Measurements from ENCODE around the gene ZFYVE28.
"Not testable (repeated sequence)": the region's sequence is repeated elsewhere in the genome, so short reads cannot be mapped to it uniquely, and the experiment has no call there.

The ZFYVE28 gene

DNA sequence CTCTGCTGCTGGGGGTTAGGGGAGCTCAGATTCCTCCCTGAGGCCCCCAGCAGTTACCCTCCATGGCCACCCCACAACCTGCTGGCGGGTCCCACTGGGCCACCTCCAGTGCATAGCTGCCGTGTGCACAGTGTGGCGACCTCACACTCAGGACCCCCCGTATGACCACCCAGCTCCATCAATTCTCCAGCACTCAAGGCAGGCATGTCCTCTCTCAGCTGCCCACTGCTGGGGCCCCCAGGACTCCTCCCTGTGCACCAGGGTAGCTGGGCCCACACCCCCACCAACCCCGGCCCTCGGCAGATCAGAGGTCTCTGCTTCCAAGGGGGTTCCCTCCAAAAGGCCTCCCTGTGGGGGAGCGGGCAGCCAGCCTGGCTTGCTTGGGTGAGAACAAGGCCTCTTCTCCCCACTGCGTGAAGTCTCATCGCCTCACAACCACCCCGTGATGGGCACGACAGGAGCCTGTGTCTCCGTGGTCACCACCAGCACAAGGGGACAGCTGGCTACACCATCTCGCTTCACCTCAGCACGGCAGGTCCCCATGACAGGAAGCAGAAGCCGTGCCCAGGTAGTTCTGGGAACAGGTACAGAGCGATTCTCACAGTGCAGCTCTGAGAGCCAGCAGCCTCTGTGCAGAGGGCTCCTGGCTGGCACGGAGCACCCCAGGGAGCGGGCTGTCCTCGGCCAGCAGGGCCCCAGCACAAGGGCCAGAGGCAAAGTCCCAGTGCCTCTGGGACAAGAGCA is 171.9 kb downstream of the ZFYVE28 start:
- DNase-seq, result no peak

DNA sequence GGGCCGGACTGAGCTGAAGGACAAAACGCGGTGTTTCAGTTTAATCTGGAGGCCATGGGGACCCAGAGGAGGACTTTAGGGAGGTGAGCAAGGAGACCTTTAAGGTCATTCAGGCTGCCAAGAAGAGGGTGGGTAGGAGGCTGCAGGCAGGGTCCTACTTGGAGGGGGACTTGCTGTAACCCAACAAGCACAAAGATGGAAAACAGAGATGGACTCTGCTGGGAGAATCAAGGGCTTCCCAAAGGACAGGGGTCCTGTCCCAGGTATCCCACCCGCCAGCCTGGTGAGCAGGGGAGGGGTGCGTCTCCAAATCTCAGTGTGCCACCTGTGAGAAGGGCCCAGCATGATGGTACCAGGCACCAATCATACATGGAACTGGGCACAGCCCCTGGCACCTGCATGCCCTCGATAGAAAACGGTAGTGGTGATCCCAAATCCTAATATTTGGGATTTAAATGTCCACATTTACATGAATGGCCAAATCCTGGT is 172.6 kb downstream of the ZFYVE28 start:
- no peak for DNase-seq

DNA sequence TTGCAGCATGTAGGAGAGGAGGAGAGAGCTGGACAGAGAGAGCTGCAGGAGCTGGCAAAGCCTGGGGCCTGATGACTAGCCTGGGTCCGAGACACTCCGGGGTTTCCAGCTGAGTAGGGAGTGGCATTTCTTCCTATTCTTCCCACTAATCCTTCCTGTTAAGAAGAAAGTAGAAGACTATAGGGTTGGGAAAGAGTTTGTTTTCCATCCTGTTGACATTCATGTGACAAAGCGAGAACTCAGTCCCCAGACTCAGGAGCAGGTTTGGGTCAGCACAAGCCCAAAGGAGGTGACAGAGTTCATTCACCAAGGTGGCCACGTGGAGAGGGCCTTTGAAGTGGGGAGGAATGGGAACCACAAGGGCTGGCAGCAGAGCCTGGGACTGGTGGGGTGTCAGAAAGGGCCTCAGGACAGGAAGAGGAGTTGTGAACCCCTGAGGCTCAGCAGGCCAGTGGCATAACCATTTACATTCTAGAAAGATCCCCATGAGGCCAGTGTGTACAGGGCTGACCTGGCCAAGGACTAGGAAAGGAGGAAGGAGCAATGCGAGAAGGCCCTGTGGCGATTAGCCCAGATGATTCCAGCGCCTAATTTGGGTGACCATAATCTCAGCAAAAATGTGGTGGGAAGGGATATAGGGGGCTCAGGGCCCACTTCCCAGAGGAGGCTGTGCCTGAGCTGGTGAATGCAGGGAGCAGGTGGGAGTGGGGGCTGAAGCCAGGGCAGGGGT is 173.2 kb downstream of the ZFYVE28 start:
- no peak for DNase-seq

DNA sequence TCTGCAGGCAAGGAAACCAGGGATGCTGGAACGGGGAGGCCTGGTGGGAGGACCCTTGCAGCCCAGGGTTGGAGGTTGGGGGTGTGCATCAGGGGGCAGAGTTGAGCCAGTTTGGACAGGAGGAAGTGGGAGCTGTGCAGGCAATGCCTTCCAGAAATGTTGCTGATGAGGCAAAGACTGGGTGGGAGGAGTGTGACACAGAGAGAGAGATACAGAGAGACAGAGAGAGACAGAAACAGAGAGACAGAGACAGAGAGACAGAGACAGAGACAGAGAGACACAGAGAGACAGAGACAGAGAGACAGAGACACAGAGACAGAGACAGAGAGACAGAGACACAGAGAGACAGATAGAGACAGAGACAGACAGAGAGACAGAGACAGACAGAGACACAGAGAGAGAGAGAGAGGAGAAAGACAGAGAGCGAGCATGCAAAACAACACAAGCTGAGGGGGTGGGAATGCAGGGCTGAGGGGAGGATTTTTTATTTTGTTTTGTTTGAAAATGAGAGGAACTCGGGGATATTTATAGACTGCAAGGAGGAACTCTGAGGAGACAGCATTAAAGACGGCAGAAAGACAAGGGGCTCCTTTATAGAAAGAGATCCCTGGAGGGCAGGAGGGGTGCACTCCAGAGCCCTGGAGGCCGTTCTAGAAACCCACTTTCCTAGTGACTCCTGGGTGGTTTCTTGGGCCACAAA is 174.6 kb downstream of the ZFYVE28 start:
- no peak for DNase-seq

DNA sequence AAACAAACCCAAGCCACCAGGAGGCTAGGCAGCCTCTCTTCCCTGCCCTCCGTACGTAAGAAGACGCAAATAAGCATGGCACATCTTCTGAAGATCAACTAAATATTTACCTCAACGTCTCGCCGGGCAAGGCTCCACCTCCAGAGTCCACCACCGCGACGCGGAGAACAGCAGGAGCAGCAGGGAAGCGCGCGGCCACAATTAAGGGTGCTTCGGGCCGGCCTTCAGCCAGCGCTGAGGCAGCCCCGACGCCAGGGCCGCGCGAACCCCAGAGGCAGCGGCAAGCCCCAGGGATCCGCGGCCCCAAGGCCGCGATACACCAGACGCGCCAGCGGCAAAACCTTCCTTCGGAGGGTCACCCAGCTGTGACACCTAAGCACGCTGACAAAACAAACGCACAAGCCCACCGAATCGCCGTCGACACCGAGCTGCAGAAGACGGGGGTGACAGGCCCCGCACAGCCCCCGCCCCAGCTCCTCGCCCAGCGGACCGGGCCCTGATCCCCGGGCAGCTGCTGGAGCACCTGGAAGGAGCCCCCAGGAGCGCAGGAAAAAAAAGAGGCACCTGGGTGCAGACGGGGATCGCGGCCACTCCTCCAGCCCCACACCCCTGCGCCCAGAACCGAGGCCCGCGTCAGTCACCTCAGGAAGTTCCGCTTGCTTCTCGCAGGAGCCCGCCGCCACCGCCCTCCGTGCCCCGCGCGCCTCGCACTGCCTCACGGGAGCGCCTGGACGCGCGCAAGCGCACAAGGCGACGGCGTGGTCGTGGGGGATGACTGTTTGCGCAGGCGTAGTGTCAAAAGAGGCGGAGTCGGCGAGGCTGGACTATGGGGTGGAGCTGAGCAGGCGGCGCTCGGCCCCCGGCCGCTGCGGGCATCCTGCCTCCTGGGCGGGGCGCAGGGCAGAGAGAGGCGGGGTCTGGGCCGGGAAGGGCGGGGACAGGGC is 176.8 kb downstream of the ZFYVE28 start, which contains the start of the genes HAUS3 and POLN:
Gene HAUS3, minus strand, starts transcription at position 712 of the 944 bp plus-strand sequence. CDS start 1,175 bp downstream, outside the sequence.
Gene POLN, minus strand, starts transcription at position 712 of the 944 bp plus-strand sequence. CDS start 12,890 bp downstream, outside the sequence.
- peak; percentile 97 for DNase-seq

DNA sequence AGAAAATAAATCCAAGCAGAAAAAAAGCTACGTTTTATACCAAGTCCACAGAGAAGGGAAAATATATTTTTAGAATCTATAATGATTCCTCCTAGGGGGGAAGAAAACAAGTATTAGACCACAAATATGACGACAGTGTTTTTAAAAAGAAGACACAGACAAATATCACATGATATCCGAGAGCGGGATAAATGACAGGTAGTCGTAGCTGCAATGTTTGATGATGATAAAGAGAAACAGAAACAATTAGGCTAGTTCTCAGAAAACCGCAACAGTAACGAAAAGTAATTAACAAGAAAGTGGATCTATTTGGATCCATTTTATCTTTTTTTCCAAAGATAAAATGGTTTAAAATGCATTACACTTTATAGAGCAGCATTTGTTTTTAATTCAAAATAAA is 177.4 kb downstream of the ZFYVE28 start:
- no peak for DNase-seq

DNA sequence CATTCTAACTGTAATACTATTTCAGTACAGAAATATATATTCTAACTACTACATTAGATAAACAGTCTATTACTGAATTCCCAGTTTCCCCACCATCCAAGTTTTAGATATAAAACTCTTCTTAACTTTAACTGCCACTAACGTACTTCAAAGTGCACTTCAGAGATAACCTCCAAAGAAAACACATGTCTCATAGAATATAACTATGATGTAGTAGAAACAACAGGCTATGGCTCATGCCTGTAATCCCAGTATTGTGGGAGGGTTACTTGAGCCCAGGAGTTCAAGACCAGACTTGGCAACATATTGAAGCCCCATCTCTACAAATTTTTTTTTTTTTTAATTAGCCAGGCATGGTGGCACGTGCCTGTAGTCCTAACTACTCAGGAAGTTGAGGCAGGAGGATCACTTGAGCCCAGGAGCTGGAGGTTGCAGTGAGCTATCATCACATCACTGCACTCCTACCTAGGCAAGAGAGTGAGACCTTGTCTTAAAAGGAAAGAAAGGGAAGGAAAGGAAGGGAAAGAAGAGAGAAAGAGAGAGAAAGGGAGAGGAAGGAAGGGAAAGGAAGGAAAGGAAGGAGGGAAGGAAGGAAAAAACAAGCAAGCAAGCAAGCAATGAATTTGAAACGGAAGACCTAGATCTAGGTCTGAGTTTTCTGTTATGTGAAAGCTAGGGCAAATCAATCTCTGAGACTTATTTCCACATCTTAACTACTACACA is 181.3 kb downstream of the ZFYVE28 start:
- DNase-seq, result no peak

DNA sequence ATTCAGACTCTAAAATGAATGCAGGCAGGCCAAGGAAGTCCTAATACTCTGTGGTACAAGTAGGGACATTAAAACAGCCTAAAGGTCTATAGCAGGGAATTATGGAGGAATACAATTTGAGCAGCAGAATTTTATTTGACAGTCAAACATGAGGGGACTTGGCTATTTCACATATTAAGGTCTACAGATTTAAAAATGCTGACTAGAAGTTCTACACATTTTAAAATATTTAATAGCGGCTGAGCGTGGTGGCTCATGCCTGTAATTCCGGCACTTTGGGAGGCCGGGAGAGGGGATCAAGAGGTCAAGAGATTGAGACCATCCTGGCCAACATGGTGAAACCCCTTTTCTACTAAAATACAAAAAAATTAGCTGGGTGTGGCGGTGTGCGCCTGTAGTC is 187.4 kb downstream of the ZFYVE28 start:
- no peak for DNase-seq

DNA sequence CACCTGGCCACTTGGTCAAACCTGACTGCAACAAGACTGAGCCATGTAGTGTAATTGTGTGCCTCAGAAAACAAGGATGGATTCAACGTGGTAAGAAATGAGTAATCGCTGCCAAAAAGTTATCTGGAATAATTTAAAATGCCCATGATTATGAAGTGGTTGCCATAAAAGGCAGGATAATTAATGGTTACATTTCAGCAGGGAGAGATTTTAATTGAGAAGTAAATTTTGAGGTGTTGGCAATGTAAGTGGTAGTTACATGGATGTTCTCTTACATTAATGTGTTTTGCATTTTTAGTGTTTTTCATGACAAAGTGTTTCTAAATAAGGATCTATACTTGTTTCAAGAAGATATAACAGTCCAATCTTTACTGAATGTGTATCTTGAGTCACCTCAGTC is 192.2 kb downstream of the ZFYVE28 start:
- DNase-seq, result no peak

DNA sequence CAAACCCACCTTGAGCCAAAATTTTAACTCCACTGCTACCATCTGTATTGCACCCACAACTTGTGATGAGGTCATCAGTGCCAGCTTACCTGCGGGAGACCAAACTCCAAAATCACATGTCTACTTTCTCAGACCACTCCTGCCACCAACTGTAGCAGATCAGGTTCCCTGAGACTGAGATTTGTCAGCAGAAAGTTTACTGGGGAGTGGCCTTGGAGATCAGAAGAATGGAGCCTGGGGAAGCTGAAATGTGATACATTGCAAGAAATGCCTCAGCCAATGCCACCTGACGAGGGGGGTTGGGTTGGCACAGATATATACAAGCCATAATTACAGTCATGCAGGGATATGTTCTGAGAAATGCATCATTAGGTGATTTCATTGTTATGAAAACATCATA is 195.6 kb downstream of the ZFYVE28 start:
- no peak for DNase-seq

DNA sequence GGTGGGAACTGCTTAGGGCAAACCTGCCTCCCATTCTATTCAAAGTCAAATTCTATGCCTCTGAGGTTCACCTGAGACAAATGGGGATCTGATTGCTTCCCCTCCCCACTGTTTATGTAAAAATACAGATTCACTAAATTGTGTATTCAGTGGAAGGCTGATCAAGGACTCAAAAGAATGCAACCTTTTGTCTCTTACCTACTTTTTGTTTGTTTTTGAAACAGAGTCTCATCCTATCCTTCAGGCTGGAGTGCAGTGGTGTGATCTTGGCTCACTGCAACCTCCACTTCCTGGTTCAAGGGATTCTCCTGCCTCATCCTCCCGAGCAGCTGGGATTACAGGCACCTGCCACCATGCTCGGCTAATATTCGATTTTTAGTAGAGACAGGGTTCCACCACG is 197.1 kb downstream of the ZFYVE28 start:
- not testable (repeated sequence) for DNase-seq

DNA sequence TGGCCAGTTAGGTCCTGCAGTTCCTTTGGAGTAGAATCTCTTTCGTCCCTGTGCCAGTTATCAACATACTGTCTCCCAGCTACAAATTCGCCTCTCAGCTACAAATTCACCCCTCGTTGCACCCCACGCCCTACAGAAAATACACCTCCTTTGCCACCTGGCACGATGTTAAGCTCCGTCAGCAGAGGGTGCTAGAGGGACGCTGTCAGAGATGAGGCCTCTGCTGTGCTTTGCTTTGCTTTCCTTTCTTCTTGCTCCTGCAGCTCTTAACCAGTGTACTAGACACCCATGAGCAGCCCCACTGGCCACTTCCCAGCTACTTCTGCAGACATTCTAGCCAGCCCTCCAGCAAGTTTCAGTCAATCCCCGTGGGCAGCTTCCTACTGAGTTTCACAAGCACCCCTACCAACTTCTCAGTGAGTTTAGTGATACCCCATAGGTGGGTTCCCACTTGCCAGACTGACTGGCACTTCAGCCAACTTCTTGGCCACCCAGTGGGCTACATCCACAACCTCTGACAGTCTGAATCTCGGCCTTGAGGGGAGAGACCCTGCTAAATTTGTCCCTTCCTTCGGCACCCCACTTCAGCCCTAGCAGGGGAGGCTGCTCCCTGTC is 198.3 kb downstream of the ZFYVE28 start:
- DNase-seq, result peak; percentile 47 to 64
